Kidney (tissue), 14 donors: ENCODE measurements around the gene CCNL1. TPM values are rescaled to one million over a fixed set of nuclear protein-coding genes. Genes with fewer than 3 reads are reported as not detected.

Experiments
- DNase-seq, 5 donors: peaks; one replicate each; pipeline ENCODE4 v3.0.0-alpha.2; 2013 to 2020
- FAIRE-seq: peaks from 2 replicates; lab custom pipeline; 2012; peaks lifted over from hg19 to GRCh38; lab: Jason Lieb, UNC
- H3K27ac ChIP-seq, 2 donors: one replicate each; pipeline ENCODE4 v1.7.0; 2013; ENCODE audit warnings: low read depth in 2 of 2, low read length in 2 of 2, inconsistent platforms in 1 of 2
- H3K27me3 ChIP-seq: one replicate; pipeline ENCODE4 v1.7.1; 2013; ENCODE audit warnings: low read length, inconsistent platforms; ENCODE audit not compliant: control insufficient read depth, insufficient read depth
- H3K36me3 ChIP-seq, 3 donors: one replicate each; pipeline versions ENCODE4 v1.7.0 to v1.7.1; 2013; ENCODE audit warnings: low read length in 3 of 3, control low read depth in 1 of 3, inconsistent platforms in 1 of 3; ENCODE audit not compliant: insufficient read depth in 3 of 3, control insufficient read depth in 2 of 3
- H3K4me1 ChIP-seq, 3 donors: one replicate each; pipeline versions ENCODE4 v1.7.0 to v1.7.1; 2013; ENCODE audit warnings: low read length in 3 of 3, inconsistent platforms in 1 of 3, low read depth in 1 of 3; ENCODE audit not compliant: control insufficient read depth in 2 of 3, insufficient read depth in 2 of 3
- H3K4me3 ChIP-seq, 3 donors: one replicate each; pipeline versions ENCODE4 v1.7.0 to v1.8.1; 2013; ENCODE audit warnings: low read length in 3 of 3, control low read depth in 1 of 3, inconsistent platforms in 1 of 3
- H3K9ac ChIP-seq, 3 donors: one replicate each; pipeline versions ENCODE4 v1.7.0 to v1.7.1; 2013; ENCODE audit warnings: low read length in 3 of 3, control low read depth in 1 of 3, inconsistent platforms in 1 of 3
- H3K9me3 ChIP-seq, 3 donors: one replicate each; pipeline versions ENCODE4 v1.7.0 to v1.7.1; 2013; ENCODE audit warnings: low read length in 3 of 3, control low read depth in 1 of 3, inconsistent platforms in 1 of 3; ENCODE audit not compliant: control insufficient read depth in 2 of 3, insufficient read depth in 1 of 3
- CTCF ChIP-seq: IDR thresholded peaks from 3 replicates; pipeline ENCODE4 v1.5.1; 2012; ENCODE audit warnings: mild to moderate bottlenecking, moderate library complexity, borderline replicate concordance; ENCODE audit not compliant: insufficient read depth; ENCODE audit errors: extremely low read depth
- intact Hi-C: fragments of 100-400 bp; cut with DNase I; formaldehyde crosslinking; loops from one replicate; pipeline ENCODE4 v1.11.1; 2022
- polyA plus RNA-seq: library from polyadenylated mRNA; stranded (reverse); fragments of 350-450 nt; fragmentation: Illumina TruSeq; extraction: RNeasy Lipid Tissue Mini Kit (QIAGEN cat#74804); gene quantifications from one replicate; pipeline ENCODE4 v1.2.3, GENCODE V29; 2014; ENCODE audit warnings: low read depth, low replicate concordance; ENCODE audit not compliant: insufficient read depth
- total RNA-seq: library from RNA; stranded (reverse); fragmentation: NEBNext Ultra II Directional; extraction: Animal tissue kit (Norgen Biotek cat#: 25700); gene quantifications from one replicate; pipeline ENCODE4 v1.2.1, GENCODE V29; 2021
- donor health status: control.
- donor health status: control.
- donor health status: control.
- donor health status: control.
- donor health status: control.
- donor health status: DM: yes; HTN: yes; CAD: no.
- donor health status: Normal renal cell carcinoma (clear cell type).

The CCNL1 gene
- total and polyA plus RNA-seq, 2 donors from 2014 or later = 41.7 to 104 TPM

- intact Hi-C loops = no loop called here
- Histone ChIP-seq H3K27ac (no peak overlapping the region), H3K9ac (no peak overlapping the region), H3K36me3 (peaks cover 23 to 83% (median 62%) of the 10 kb centered on the region in 3 donors), H3K4me3 (no peak overlapping the region), H3K27me3 (no peaks in the 10 kb centered on the region), H3K9me3 (no peaks in the 10 kb centered on the region), H3K4me1 (peaks cover 0 to 13% (median 2%) of the 10 kb centered on the region in 3 donors)
- no peak for FAIRE-seq
- TF ChIP-seq CTCF = no peak
- no peak for DNase-seq
These were observed 8.3 kb downstream of the CCNL1 start for GRCh38 chr3:157151627-157152026.

DNA sequence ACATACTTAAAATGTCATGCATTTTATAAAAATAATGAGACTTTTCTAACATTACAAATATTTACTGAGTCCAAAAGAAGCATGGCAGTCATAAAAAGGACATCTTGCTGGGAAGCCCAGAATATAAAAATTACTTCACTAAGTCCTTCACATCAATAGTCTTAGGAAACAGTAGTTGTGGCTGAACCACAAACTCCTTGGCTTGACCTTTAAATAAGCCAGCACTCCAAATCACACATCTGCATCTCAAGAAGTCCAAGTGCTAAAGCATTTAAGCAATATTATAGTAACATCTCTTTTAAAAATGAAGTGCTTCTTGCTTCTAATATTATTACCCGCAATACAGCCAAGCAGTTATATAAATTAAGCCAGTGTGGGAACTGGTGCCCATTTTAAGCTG is 8.8 kb downstream of the CCNL1 start:
- no peak for TF ChIP-seq CTCF
- Histone ChIP-seq H3K36me3 (peaks cover 23 to 82% (median 63%) of the 10 kb centered on the region in 3 donors), H3K4me1 (peaks cover 0 to 8% (median 2%) of the 10 kb centered on the region in 3 donors), H3K27ac (no peak overlapping the region), H3K9me3 (no peaks in the 10 kb centered on the region), H3K4me3 (no peak overlapping the region), H3K27me3 (no peaks in the 10 kb centered on the region), H3K9ac (no peak overlapping the region)
- DNase-seq = no peak
- FAIRE-seq = no peak
- intact Hi-C loops = no loop called here

GRCh38 chr3:157149136-157149696 is 10.7 kb downstream of the CCNL1 start:
- no peak overlapping the region for H3K9ac ChIP-seq
- intact Hi-C loops = no loop called here
- H3K4me1 ChIP-seq = no peaks in the 10 kb centered on the region
- FAIRE-seq = no peak
- H3K27me3 ChIP-seq = no peaks in the 10 kb centered on the region
- no peak overlapping the region for H3K4me3 ChIP-seq
- TF ChIP-seq CTCF = no peak
- peaks cover 26 to 77% (median 67%) of the 10 kb centered on the region in 3 donors for H3K36me3 ChIP-seq
- H3K9me3 ChIP-seq = no peaks in the 10 kb centered on the region
- DNase-seq = no peak
- H3K27ac ChIP-seq = no peak overlapping the region
